SU-DHL-6 (cell line): ENCODE measurements around the gene HSD11B2.

Source experiments
- H2AFZ ChIP-seq: fragments of 200-600 bp; sonication (generic); 2 replicates; pipeline ENCODE4 v1.6.1; 2014; ENCODE audit warnings: low read depth, mild to moderate bottlenecking, moderate library complexity, mixed read lengths, antibody characterized with exemption, low read length; ENCODE audit not compliant: severe bottlenecking
- H3F3A ChIP-seq: fragments of 200-600 bp; shearing (Covaris generic); 2 replicates; pipeline ENCODE4 v1.6.0; 2016; ENCODE audit warnings: antibody characterized with exemption, mild to moderate bottlenecking; ENCODE audit not compliant: insufficient read depth
- H3K27ac ChIP-seq: fragments of 200-600 bp; sonication (generic); 2 replicates; pipeline ENCODE4 v1.5.1; 2016; ENCODE audit warnings: low read depth, mild to moderate bottlenecking, low read length, moderate library complexity, mixed read lengths
- H3K27me3 ChIP-seq: fragments of 200-600 bp; sonication (generic), shearing (Covaris generic); 2 replicates; pipeline ENCODE4 v1.6.0; 2014; ENCODE audit warnings: mild to moderate bottlenecking, low read length
- H3K36me3 ChIP-seq: fragments of 200-600 bp; sonication (generic); 2 replicates; pipeline ENCODE4 v1.6.1; 2014; ENCODE audit warnings: mild to moderate bottlenecking, low read length, mixed read lengths
- H3K4me2 ChIP-seq: fragments of 300-600, 200-600 bp; shearing (Covaris generic), sonication (generic); 2 replicates; pipeline ENCODE4 v1.6.0; 2014; ENCODE audit warnings: low read length, low read depth, mild to moderate bottlenecking; ENCODE audit not compliant: poor library complexity, severe bottlenecking
- H3K4me3 ChIP-seq: fragments of 200-600 bp; sonication (generic); 2 replicates; pipeline ENCODE4 v1.5.1; 2014; ENCODE audit warnings: antibody characterized with exemption, low read length, mild to moderate bottlenecking, mixed read lengths; ENCODE audit not compliant: insufficient read depth, poor library complexity, severe bottlenecking
- H3K79me2 ChIP-seq: fragments of 200-600 bp; sonication (generic); 2 replicates; pipeline ENCODE4 v1.6.1; 2014; ENCODE audit warnings: mild to moderate bottlenecking, low read length, moderate library complexity; ENCODE audit not compliant: insufficient read depth
- H3K9ac ChIP-seq: fragments of 200-600 bp; sonication (generic); 2 replicates; pipeline ENCODE4 v1.7.0; 2014; ENCODE audit warnings: mild to moderate bottlenecking, low read length
- H3K9me2 ChIP-seq: fragments of 200-600 bp; sonication (generic); replicated peaks from 2 replicates; pipeline ENCODE4 v1.6.1; 2014; ENCODE audit warnings: low read length; ENCODE audit not compliant: insufficient read depth
- H3K9me3 ChIP-seq: fragments of 200-600 bp; sonication (generic); 2 replicates; pipeline ENCODE4 v1.6.1; 2014; ENCODE audit warnings: low read length, mixed read lengths; ENCODE audit not compliant: insufficient read depth
- H4K20me1 ChIP-seq: fragments of 200-600 bp; sonication (generic); 2 replicates; pipeline ENCODE4 v1.6.1; 2014; ENCODE audit warnings: low read depth, mild to moderate bottlenecking, antibody characterized with exemption, low read length, moderate library complexity, mixed read lengths
- CTCF ChIP-seq: fragments of 200-600 bp; sonication (generic); IDR thresholded peaks from one replicate; pipeline ENCODE4 v1.5.1; 2017; ENCODE audit warnings: antibody characterized with exemption, mild to moderate bottlenecking, low read length, moderate library complexity; ENCODE audit not compliant: insufficient read depth, poor library complexity, severe bottlenecking
- EZH2phosphoT487 ChIP-seq: fragments of 200-600 bp; sonication (generic), shearing (Covaris generic); conservative IDR thresholded peaks from 2 replicates; pipeline ENCODE4 v1.6.1; 2018; ENCODE audit warnings: mild to moderate bottlenecking, antibody characterized with exemption, low read length, moderate library complexity, mixed read lengths

The HSD11B2 gene

GRCh38 chr16:67388591-67388990 is 42.3 kb upstream of the HSD11B2 start:
- no peaks in the 10 kb centered on the region for H3K79me2 ChIP-seq
- H3K27ac ChIP-seq = no peak overlapping the region
- H3F3A ChIP-seq = no peaks in the 10 kb centered on the region
- no peaks in the 10 kb centered on the region for H3K9me3 ChIP-seq
- H4K20me1 ChIP-seq = no peaks in the 10 kb centered on the region
- no peaks in the 10 kb centered on the region for H3K27me3 ChIP-seq
- no peak overlapping the region for H3K9ac ChIP-seq
- H2AFZ ChIP-seq = no peak overlapping the region
- H3K36me3 ChIP-seq = no peaks in the 10 kb centered on the region
- TF ChIP-seq EZH2phosphoT487 = no peak
- no peak for TF ChIP-seq CTCF
- H3K4me3 ChIP-seq = no peak overlapping the region
- no peaks in the 10 kb centered on the region for H3K9me2 ChIP-seq
- no peak overlapping the region for H3K4me2 ChIP-seq

- no peak overlapping the region for H3K9ac ChIP-seq
- no peaks in the 10 kb centered on the region for H3K79me2 ChIP-seq
- no peak overlapping the region for H3K4me2 ChIP-seq
- no peaks in the 10 kb centered on the region for H3F3A ChIP-seq
- no peaks in the 10 kb centered on the region for H3K27me3 ChIP-seq
- no peaks in the 10 kb centered on the region for H3K9me3 ChIP-seq
- H3K4me3 ChIP-seq = no peak overlapping the region
- no peak overlapping the region for H3K27ac ChIP-seq
- H2AFZ ChIP-seq = no peak overlapping the region
- no peaks in the 10 kb centered on the region for H3K36me3 ChIP-seq
- TF ChIP-seq CTCF = no peak
- no peak for TF ChIP-seq EZH2phosphoT487
- no peaks in the 10 kb centered on the region for H4K20me1 ChIP-seq
- no peaks in the 10 kb centered on the region for H3K9me2 ChIP-seq
These were observed 40.8 kb upstream of the HSD11B2 start for GRCh38 chr16:67389911-67390815.

GRCh38 chr16:67390816-67391423 is 40.0 kb upstream of the HSD11B2 start:
- no peaks in the 10 kb centered on the region for H3K36me3 ChIP-seq
- H4K20me1 ChIP-seq = no peaks in the 10 kb centered on the region
- no peaks in the 10 kb centered on the region for H3F3A ChIP-seq
- H3K9me2 ChIP-seq = no peaks in the 10 kb centered on the region
- no peaks in the 10 kb centered on the region for H3K9me3 ChIP-seq
- H3K4me2 ChIP-seq = no peak overlapping the region
- H3K9ac ChIP-seq = no peak overlapping the region
- no peaks in the 10 kb centered on the region for H3K27me3 ChIP-seq
- no peak for TF ChIP-seq CTCF
- TF ChIP-seq EZH2phosphoT487 = no peak
- H3K4me3 ChIP-seq = no peak overlapping the region
- no peak overlapping the region for H3K27ac ChIP-seq
- no peaks in the 10 kb centered on the region for H3K79me2 ChIP-seq
- no peak overlapping the region for H2AFZ ChIP-seq
